Ishikawa (cell line): ENCODE measurements around the gene TRIO.

Experiments
- FOXM1 ChIP-seq: IDR thresholded peaks from 2 replicates; pipeline ENCODE4 v1.6.1; 2012; ENCODE audit warnings: low read depth, borderline replicate concordance
- RAD21 ChIP-seq: IDR thresholded peaks from 2 replicates; pipeline ENCODE4 v1.6.1; 2012; ENCODE audit warnings: low read depth
- TF ChIP-seq, protein P1 (sequence below): IDR thresholded peaks from 2 replicates; pipeline ENCODE4 v1.6.1; 2012
- TF ChIP-seq, protein P2 (sequence below): IDR thresholded peaks from 2 replicates; pipeline ENCODE4 v1.6.1; 2012; ENCODE audit warnings: low read depth, mild to moderate bottlenecking

DNA sequence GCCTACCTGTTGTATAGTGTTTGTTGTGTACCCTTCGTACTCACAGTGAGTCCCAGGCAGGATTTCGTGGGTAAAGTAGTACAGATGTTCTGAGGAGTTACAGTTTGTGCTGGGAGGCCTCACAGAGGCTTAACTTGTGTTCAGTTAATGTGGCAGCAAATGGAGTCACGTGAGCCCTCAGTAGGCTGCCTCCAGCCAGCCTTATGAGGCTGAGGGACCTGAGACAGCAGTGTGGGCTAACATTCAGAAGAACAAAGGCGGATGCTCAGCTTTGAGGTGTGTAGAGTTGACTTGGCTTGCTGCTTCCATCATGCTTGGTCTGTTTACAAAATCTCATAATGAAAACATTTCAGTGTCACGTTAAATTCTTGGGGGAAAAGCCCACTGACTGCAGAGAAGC, 118.1 kb downstream of the TRIO start:
- TF ChIP-seq, protein P1, sequence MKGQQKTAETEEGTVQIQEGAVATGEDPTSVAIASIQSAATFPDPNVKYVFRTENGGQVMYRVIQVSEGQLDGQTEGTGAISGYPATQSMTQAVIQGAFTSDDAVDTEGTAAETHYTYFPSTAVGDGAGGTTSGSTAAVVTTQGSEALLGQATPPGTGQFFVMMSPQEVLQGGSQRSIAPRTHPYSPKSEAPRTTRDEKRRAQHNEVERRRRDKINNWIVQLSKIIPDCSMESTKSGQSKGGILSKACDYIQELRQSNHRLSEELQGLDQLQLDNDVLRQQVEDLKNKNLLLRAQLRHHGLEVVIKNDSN, result no peak
- TF ChIP-seq RAD21, result no peak
- TF ChIP-seq FOXM1, result no peak
- TF ChIP-seq, protein P2, sequence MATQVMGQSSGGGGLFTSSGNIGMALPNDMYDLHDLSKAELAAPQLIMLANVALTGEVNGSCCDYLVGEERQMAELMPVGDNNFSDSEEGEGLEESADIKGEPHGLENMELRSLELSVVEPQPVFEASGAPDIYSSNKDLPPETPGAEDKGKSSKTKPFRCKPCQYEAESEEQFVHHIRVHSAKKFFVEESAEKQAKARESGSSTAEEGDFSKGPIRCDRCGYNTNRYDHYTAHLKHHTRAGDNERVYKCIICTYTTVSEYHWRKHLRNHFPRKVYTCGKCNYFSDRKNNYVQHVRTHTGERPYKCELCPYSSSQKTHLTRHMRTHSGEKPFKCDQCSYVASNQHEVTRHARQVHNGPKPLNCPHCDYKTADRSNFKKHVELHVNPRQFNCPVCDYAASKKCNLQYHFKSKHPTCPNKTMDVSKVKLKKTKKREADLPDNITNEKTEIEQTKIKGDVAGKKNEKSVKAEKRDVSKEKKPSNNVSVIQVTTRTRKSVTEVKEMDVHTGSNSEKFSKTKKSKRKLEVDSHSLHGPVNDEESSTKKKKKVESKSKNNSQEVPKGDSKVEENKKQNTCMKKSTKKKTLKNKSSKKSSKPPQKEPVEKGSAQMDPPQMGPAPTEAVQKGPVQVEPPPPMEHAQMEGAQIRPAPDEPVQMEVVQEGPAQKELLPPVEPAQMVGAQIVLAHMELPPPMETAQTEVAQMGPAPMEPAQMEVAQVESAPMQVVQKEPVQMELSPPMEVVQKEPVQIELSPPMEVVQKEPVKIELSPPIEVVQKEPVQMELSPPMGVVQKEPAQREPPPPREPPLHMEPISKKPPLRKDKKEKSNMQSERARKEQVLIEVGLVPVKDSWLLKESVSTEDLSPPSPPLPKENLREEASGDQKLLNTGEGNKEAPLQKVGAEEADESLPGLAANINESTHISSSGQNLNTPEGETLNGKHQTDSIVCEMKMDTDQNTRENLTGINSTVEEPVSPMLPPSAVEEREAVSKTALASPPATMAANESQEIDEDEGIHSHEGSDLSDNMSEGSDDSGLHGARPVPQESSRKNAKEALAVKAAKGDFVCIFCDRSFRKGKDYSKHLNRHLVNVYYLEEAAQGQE, result no peak
